Cardiac fibroblast (primary cell): Measurements from ENCODE around the gene UHRF1.
A peak's percentile ranks its signal among the peaks of the same experiment; 100 is the strongest.

Experiments used
- DNase-seq, 2 donors: peaks; one replicate each; pipeline versions ENCODE4 v3.0.0 to v3.0.0-alpha.2; 2010; ENCODE audit warnings: low read depth in 2 of 2
- H3K4me3 ChIP-seq, 2 donors: replicated peaks in 1 of 2; 1 replicate in 1 of 2; 2 replicates in 1 of 2; pipeline ENCODE4 v1.5.1; 2011; ENCODE audit warnings: low read depth in 2 of 2, low read length in 2 of 2, mild to moderate bottlenecking in 2 of 2, moderate library complexity in 1 of 2
- TF ChIP-seq, protein P1 (sequence below): IDR thresholded peaks from one replicate; pipeline ENCODE4 v1.5.1; 2011; ENCODE audit warnings: low read depth, mild to moderate bottlenecking, low read length, inconsistent platforms

The UHRF1 gene

DNA sequence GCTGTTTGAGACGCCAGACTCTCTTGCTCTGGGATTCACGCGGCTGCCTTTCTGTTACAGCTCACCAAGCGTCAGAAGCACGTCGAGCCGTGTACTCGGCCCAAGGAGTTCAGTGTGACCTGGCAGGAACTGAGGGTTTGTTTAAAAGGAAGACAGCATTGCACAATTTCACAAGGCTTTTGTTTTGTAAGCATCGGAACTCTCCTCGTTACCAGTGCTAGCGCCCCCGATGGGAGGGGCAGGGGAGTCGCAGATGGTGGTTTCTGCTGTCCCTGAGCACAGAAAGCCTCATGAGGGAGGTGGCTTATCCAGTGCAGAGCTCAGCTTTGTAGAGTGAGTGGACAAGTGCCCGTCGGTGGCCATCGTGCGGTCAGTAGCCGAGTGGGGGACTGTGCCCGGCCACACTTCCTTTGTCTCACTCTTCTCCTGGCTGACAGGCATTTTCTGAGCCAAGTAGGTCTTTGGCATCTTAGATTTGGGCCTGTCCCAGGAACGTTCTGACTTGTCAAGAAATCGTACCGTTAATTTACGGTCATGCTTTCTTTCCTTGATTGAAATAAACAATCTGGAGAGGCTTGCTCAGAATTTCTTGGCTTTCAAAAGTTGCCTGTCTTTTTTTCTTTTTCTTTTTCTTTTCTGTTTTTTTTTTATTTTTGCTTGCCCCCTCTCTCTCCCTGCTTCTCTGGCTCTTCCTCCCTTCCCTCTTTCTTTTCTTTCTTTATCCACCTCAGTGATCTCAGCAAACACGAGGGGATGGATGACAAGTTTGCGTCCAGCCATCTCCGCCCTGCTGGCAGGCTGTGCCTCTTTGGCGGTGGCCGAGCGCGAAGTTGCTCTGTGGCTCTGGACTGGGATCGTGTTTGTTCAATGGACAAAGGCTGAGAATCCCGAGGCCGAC, 67.3 kb downstream of the UHRF1 start:
- H3K4me3 ChIP-seq: peak overlapping the region; percentile 8 to 18
- TF ChIP-seq, protein P1, sequence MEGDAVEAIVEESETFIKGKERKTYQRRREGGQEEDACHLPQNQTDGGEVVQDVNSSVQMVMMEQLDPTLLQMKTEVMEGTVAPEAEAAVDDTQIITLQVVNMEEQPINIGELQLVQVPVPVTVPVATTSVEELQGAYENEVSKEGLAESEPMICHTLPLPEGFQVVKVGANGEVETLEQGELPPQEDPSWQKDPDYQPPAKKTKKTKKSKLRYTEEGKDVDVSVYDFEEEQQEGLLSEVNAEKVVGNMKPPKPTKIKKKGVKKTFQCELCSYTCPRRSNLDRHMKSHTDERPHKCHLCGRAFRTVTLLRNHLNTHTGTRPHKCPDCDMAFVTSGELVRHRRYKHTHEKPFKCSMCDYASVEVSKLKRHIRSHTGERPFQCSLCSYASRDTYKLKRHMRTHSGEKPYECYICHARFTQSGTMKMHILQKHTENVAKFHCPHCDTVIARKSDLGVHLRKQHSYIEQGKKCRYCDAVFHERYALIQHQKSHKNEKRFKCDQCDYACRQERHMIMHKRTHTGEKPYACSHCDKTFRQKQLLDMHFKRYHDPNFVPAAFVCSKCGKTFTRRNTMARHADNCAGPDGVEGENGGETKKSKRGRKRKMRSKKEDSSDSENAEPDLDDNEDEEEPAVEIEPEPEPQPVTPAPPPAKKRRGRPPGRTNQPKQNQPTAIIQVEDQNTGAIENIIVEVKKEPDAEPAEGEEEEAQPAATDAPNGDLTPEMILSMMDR: peak; percentile 49
- peak; percentile 97 to 99 for DNase-seq

DNA sequence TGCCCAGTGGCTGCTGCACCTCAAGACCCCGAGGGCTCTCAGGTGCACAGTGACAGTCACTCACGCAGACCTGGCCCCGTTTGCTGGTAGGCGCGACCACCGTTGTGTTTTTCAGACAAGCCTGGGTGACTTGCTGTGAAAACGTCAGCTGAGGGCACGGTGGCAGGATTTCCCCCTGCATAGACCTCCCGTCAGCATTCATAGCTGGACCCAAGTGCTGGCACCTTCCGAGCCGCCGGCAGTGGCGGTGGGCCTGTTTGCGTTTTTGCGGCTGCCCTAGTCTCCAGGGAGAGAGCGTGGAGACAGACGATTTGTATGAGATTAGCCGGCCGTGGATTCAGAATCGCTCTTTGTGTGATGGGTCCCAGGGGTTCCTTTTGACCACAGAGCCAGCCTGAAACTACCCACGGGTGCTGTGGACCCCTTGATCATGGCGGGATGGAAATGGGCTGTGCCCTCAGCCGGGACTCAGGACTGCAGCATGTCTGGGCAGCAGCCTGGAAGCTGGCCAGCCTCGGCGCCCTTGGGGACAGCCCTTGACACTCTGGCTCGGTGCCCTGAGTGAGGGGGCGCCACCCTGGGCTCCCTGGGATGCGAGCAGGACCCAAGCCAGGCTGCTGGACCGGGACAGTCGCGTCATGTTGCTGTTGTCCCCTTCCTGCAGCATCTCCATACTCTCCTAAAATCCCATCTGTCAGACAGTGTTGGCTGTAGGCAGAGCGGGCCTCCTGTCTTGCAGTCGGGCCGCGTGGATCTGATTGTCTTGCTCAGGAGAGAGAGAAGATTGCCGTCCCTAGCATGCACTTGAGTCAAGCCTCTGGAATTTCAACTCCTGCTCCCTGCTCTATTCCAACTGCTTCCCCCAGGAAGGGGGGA, 68.2 kb downstream of the UHRF1 start:
- DNase-seq: peak; percentile 92 to 93
- TF ChIP-seq, protein P1: no peak

DNA sequence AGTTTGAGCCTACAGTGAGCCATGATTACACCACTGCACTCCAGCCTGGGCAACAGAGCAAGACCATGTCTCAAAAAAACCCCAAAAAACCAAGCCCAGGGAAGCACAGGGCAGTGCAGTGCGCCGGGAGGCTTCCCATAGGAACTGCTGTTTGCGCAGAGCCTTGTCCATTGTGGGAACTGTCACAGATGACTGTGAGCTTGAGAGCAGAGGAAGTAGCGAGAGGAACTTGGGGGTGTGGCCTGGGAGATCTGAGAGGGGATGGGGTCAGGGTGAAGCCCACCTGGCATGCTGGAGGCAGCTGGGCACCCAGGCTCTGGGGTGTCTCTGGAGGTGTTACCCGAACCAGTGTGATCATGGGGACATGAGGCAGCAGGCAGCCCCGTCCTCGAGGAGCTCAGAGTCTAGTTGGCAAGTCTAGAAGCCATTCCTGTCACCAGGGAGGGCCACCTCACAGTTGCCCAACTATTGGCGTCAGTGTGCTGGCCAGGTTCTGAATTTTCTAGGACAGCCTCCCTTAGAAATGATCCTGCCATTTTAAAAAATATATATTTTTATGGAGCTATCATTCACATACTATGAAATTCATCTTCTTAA, 70.0 kb downstream of the UHRF1 start:
- no peak for DNase-seq
- H3K4me3 ChIP-seq: no peak overlapping the region
- TF ChIP-seq, protein P1: no peak

More for the DNA sequence above, 68.2 kb downstream of the UHRF1 start:
- no peak overlapping the region for H3K4me3 ChIP-seq

DNA sequence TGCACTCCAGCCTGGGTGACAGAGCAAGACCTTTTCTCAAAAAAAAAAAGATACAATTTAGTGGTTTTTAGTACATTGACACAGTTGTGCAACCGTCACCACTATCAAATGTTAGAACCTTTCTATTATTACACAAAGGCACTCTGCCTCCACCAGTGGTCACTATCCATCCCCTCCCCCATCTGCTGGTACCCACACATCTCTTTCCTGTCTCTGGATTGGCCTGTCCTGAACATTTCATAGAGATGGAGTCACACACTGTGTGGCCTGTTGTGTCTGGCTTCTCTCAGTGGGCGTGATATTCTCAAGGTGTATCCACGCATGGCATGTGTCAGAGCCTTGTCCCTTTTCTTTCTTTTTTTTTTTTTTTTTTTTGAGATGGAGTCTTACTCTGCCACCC, 70.8 kb downstream of the UHRF1 start:
- TF ChIP-seq, protein P1: no peak
- no peak overlapping the region for H3K4me3 ChIP-seq
- DNase-seq: peak in 1 of 2 donors; percentile 28

DNA sequence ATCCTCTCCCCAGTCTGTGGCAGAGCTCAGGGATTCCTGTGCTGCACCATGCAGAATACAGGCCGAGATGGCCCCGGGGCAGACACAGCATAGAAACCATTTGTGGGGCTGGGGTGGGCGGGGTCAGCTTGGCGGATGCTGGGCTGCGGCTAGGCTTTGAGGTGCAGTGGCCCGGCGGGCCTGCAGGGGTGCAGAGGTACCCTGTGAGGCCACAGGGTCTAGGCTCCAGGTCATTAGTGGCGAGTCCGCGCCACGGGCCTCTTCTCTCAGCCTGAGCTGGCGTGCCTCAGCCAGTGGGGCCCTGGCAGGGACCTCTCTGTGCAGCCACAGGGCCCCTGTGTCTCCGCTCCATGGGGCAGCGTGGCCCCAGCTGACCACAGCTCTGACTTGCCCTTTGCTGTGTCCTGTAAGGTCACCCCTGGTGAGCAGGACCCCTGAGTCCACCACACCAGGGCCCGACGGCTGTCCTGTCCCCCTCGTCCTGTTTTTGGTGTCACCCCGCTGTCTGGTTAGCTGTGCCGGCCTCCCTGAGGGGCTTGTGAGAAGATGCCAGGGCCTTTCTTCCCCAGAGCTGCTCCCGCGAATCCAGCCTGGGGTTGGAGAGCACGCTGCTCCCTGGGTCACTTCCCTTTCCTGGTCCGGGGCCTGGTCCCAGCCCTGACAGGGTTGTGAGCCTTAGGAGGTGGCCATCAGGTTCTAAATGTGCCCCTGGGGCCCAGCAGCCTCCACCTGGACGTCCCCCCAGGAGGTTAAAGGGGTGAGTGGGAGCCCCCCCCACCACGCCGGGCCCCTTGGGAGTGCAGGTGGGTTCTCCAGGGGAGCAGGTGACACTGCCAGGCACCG, 71.8 kb downstream of the UHRF1 start:
- TF ChIP-seq, protein P1: no peak
- H3K4me3 ChIP-seq: no peak overlapping the region
- DNase-seq: no peak

DNA sequence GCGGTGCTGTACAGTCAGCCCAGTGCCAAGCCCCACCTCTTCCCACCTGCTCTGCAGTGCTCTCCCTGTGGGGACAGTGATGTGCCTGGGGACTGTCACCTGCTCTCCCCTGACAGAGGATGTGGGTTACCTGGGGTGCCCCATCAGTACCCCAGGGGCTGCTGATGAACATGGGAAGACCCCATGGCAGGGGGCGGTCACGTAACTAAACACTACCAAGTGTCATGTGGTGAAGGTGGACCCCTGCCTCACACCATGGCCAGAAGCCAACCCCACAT, 72.3 kb downstream of the UHRF1 start:
- TF ChIP-seq, protein P1: no peak
- no peak overlapping the region for H3K4me3 ChIP-seq
- no peak for DNase-seq
